ENCODE measurements around the gene ICAM1. TPM values are rescaled to one million over a fixed set of nuclear protein-coding genes. Genes with fewer than 3 reads are reported as not detected.

Gene ICAM1
- total RNA-seq, 1 donor from 2014 or later, result 22.3 TPM

GRCh38 chr19:10292206-10292788, 21.4 kb downstream of the ICAM1 start:
- peaks cover 78% of the 10 kb centered on the region for H3K4me1 ChIP-seq
- DNase-seq (ENCODE audit: extremely low spot score in 2 of 2), result peak in 1 of 2 donors; percentile 91
- intact Hi-C loops (cut with DNase I), result no loop called here
- no peak overlapping the region for H3K27ac ChIP-seq
- no peak for TF ChIP-seq POLR2A (IDR thresholded peaks at IDR 0.05)
- TF ChIP-seq, protein P1, sequence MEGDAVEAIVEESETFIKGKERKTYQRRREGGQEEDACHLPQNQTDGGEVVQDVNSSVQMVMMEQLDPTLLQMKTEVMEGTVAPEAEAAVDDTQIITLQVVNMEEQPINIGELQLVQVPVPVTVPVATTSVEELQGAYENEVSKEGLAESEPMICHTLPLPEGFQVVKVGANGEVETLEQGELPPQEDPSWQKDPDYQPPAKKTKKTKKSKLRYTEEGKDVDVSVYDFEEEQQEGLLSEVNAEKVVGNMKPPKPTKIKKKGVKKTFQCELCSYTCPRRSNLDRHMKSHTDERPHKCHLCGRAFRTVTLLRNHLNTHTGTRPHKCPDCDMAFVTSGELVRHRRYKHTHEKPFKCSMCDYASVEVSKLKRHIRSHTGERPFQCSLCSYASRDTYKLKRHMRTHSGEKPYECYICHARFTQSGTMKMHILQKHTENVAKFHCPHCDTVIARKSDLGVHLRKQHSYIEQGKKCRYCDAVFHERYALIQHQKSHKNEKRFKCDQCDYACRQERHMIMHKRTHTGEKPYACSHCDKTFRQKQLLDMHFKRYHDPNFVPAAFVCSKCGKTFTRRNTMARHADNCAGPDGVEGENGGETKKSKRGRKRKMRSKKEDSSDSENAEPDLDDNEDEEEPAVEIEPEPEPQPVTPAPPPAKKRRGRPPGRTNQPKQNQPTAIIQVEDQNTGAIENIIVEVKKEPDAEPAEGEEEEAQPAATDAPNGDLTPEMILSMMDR (IDR thresholded peaks at IDR 0.05), result no peak
- no peak for TF ChIP-seq POLR2AphosphoS5 (IDR thresholded peaks at IDR 0.05; ENCODE audit: insufficient read depth in 1 of 2, low read depth in 1 of 2)
- peak overlapping the region; percentile 37 to 56 for H3K4me3 ChIP-seq
- H3K27me3 ChIP-seq, result peaks cover 24% of the 10 kb centered on the region
- no peaks in the 10 kb centered on the region for H3K36me3 ChIP-seq
- H3K9me3 ChIP-seq, result no peaks in the 10 kb centered on the region

GRCh38 chr19:10292789-10293636, 22.1 kb downstream of the ICAM1 start:
- no peak overlapping the region for H3K27ac ChIP-seq

GRCh38 chr19:10293637-10294367, 22.9 kb downstream of the ICAM1 start:
- no peaks in the 10 kb centered on the region for H3K9me3 ChIP-seq
- intact Hi-C loops (cut with DNase I), result no loop called here
- no peak overlapping the region for H3K4me3 ChIP-seq
- no peak for DNase-seq (ENCODE audit: extremely low spot score in 2 of 2)
- no peaks in the 10 kb centered on the region for H3K36me3 ChIP-seq
- peaks cover 24% of the 10 kb centered on the region for H3K27me3 ChIP-seq
- TF ChIP-seq, protein P1 (IDR thresholded peaks at IDR 0.05), result no peak
- TF ChIP-seq POLR2AphosphoS5 (IDR thresholded peaks at IDR 0.05; ENCODE audit: insufficient read depth in 1 of 2, low read depth in 1 of 2), result no peak
- TF ChIP-seq POLR2A (IDR thresholded peaks at IDR 0.05), result no peak
- peaks cover 63% of the 10 kb centered on the region for H3K4me1 ChIP-seq
- H3K27ac ChIP-seq, result no peak overlapping the region

More at GRCh38 chr19:10292789-10293636, 22.1 kb downstream of the ICAM1 start:
- no peaks in the 10 kb centered on the region for H3K36me3 ChIP-seq
- DNase-seq (ENCODE audit: extremely low spot score in 2 of 2), result no peak
- TF ChIP-seq POLR2AphosphoS5 (IDR thresholded peaks at IDR 0.05; ENCODE audit: insufficient read depth in 1 of 2, low read depth in 1 of 2) (no peak), POLR2A (IDR thresholded peaks at IDR 0.05) (no peak)
- TF ChIP-seq, protein P1 (IDR thresholded peaks at IDR 0.05), result no peak
- peaks cover 24% of the 10 kb centered on the region for H3K27me3 ChIP-seq
- no peaks in the 10 kb centered on the region for H3K9me3 ChIP-seq
- H3K4me3 ChIP-seq, result peak overlapping the region; percentile 37 to 56
- peaks cover 71% of the 10 kb centered on the region for H3K4me1 ChIP-seq
- intact Hi-C loops (cut with DNase I), result no loop called here

DNA sequence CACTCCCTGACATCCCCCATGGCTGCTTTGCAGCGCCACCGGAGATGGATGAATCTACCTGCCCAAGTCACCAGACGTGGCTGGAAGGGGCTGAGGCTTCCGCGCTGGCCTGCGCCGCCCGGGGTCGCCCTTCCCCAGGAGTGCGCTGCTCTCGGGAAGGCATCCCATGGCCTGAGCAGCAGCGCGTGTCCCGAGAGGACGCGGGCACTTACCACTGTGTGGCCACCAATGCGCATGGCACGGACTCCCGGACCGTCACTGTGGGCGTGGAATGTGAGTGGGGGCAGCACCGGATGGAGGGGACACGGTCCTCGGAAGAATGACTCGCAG, 23.4 kb downstream of the ICAM1 start:
- DNase-seq (ENCODE audit: extremely low spot score in 2 of 2), result no peak
- H3K4me1 ChIP-seq, result peaks cover 57% of the 10 kb centered on the region

More for the DNA sequence above, 23.4 kb downstream of the ICAM1 start:
- Histone ChIP-seq H3K27me3 (peaks cover 19% of the 10 kb centered on the region), H3K27ac (no peak overlapping the region), H3K9me3 (no peaks in the 10 kb centered on the region), H3K4me3 (no peak overlapping the region), H3K36me3 (no peaks in the 10 kb centered on the region)
- TF ChIP-seq POLR2AphosphoS5 (IDR thresholded peaks at IDR 0.05; ENCODE audit: insufficient read depth in 1 of 2, low read depth in 1 of 2), result no peak
- TF ChIP-seq POLR2A (IDR thresholded peaks at IDR 0.05), result no peak
- TF ChIP-seq, protein P1 (IDR thresholded peaks at IDR 0.05), result no peak
- intact Hi-C loops (cut with DNase I), result no loop called here

Data from vagina (tissue), 2 donors.